HK-2 (cell line): ENCODE data around the gene RNF168.
A peak's percentile ranks its signal among the peaks of the same experiment; 100 is the strongest.
"Not testable (repeated sequence)": the region's sequence is repeated elsewhere in the genome, so short reads cannot be mapped to it uniquely, and the experiment has no call there.

Source experiments
- DNase-seq: peaks from one replicate; pipeline ENCODE4 v3.0.0-alpha.2; 2018; ENCODE audit not compliant: unreplicated experiment

Gene RNF168

GRCh38 chr3:196517162-196517800 lies 13.7 kb upstream of the RNF168 start:
- DNase-seq: no peak

GRCh38 chr3:196514913-196515621 lies 11.5 kb upstream of the RNF168 start, which contains the start of gene SMCO1:
TSS of gene SMCO1 (minus strand) at chr3:196515346. CDS start at chr3:196515209, 137 bp downstream.
- no peak for DNase-seq

- DNase-seq: no peak
These were observed 10.8 kb upstream of the RNF168 start for GRCh38 chr3:196514350-196514716.

- DNase-seq: no peak
These were observed 10.3 kb upstream of the RNF168 start for GRCh38 chr3:196513697-196514349.

- not testable (repeated sequence) for DNase-seq
These were observed 8.3 kb upstream of the RNF168 start for GRCh38 chr3:196511646-196512425.

GRCh38 chr3:196511108-196511507 lies 7.5 kb upstream of the RNF168 start:
- DNase-seq: not testable (repeated sequence)

- DNase-seq: no peak
These were observed 3.1 kb upstream of the RNF168 start for GRCh38 chr3:196506687-196507086.

GRCh38 chr3:196504556-196504955 lies 988 bp upstream of the RNF168 start:
- no peak for DNase-seq

GRCh38 chr3:196504077-196504398 lies 470 bp upstream of the RNF168 start:
- DNase-seq: not testable (repeated sequence)

GRCh38 chr3:196502775-196503195 lies 783 bp downstream of the RNF168 start:
- peak; percentile 65 for DNase-seq

- DNase-seq: peak; percentile 25
These were observed 2.1 kb downstream of the RNF168 start for GRCh38 chr3:196501316-196502044.

GRCh38 chr3:196499807-196500524 lies 3.6 kb downstream of the RNF168 start:
- peak; percentile 7 for DNase-seq

GRCh38 chr3:196499061-196499460 lies 4.5 kb downstream of the RNF168 start:
- no peak for DNase-seq

- no peak for DNase-seq
These were observed 5.3 kb downstream of the RNF168 start for GRCh38 chr3:196498297-196498696.

GRCh38 chr3:196496183-196496582 lies 7.4 kb downstream of the RNF168 start:
- no peak for DNase-seq

GRCh38 chr3:196493292-196493691 lies 10.3 kb downstream of the RNF168 start:
- no peak for DNase-seq

- DNase-seq: no peak
These were observed 11.5 kb downstream of the RNF168 start for GRCh38 chr3:196492080-196492479.

- DNase-seq: no peak
These were observed 13.8 kb downstream of the RNF168 start for GRCh38 chr3:196489747-196490146.

GRCh38 chr3:196486263-196486662 lies 17.3 kb downstream of the RNF168 start:
- DNase-seq: no peak

GRCh38 chr3:196477678-196478077 lies 25.9 kb downstream of the RNF168 start:
- no peak for DNase-seq

GRCh38 chr3:196472286-196472685 lies 31.3 kb downstream of the RNF168 start:
- no peak for DNase-seq
